Daoy (cell line): ENCODE data around the gene UFD1. TPM values are rescaled to one million over a fixed set of nuclear protein-coding genes. Genes with fewer than 3 reads are reported as not detected.

Source experiments
- DNase-seq: peaks from one replicate; pipeline ENCODE4 v3.0.0-alpha.2; 2015; ENCODE audit warnings: low read depth
- total RNA-seq: library from RNA; depleted of rRNA; stranded (reverse); fragments of >200 nt; shearing (Covaris generic); gene quantifications from 2 replicates; pipeline ENCODE4 v1.2.3, GENCODE V29; 2014

UFD1 gene
- total RNA-seq, 1 experiment from 2014 or later: 144 TPM

- no peak for DNase-seq
Observed at GRCh38 chr22:19471572-19471971, 7.4 kb downstream of the UFD1 start.

GRCh38 chr22:19470010-19470409, 9.0 kb downstream of the UFD1 start:
- DNase-seq: no peak

DNA sequence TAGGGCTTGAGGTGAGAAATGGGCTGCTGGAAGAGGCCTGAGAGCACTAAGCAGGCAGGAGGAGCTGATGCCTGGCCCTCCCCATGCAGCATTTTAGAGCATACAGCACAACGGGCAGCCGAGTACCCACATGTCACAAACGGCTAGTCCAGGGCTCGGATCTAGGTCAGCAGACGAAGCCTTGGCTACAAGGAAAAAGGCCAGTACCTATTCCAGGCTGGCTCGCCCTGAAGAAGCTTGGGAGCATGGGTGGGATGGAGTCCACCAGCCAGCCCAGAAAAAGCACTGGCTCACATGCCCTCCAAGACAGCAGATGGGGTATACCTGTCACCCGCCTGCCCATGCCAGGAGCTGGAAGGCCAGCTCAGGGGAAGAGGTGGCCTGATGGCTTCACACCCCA, 9.6 kb downstream of the UFD1 start:
- no peak for DNase-seq

GRCh38 chr22:19467912-19468311, 11.1 kb downstream of the UFD1 start:
- DNase-seq: no peak

- no peak for DNase-seq
Observed at GRCh38 chr22:19466848-19467752, 11.9 kb downstream of the UFD1 start.

- no peak for DNase-seq
Observed at GRCh38 chr22:19466126-19466716, 12.8 kb downstream of the UFD1 start.

DNA sequence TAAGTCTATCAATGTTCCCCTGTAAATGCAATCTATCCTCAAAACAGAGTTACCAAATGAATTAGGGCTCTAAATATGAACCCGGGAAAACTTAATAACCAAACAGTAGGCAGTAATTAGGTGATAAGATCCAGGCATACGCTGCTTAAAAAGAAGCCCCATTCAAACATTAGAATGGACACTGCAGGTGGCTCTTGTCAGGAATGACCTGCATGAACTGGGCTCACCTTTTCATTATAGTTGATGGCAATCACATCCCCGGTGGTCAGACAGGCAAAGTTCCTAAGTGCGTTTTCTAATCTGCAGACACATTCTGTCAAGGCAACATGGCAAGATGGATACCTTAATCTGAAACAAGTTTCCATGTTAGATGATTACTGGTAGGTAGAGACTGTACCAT, 14.0 kb downstream of the UFD1 start:
- no peak for DNase-seq

DNA sequence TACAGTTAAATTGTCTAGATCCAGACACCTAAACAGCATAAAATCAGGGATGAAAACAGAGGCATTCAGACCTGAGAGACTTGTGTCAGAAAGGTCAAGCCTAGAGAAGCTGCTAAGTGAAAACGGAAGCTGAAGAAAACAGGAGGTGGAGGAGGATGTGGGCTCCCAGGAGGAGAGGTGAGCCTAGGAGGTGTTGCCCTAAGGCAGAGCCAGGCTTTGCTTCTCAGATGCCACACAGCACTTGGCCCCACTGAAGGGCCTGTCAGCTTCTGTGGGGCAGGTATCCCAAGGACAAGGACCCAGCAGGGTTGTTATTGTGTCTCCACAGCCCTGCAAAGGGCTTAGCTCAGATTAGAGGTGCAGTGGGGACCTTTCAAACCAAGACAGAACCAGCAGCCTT, 14.4 kb downstream of the UFD1 start:
- no peak for DNase-seq

- no peak for DNase-seq
Observed at GRCh38 chr22:19463491-19464469, 15.2 kb downstream of the UFD1 start.

GRCh38 chr22:19463008-19463407, 16.0 kb downstream of the UFD1 start:
- no peak for DNase-seq

DNA sequence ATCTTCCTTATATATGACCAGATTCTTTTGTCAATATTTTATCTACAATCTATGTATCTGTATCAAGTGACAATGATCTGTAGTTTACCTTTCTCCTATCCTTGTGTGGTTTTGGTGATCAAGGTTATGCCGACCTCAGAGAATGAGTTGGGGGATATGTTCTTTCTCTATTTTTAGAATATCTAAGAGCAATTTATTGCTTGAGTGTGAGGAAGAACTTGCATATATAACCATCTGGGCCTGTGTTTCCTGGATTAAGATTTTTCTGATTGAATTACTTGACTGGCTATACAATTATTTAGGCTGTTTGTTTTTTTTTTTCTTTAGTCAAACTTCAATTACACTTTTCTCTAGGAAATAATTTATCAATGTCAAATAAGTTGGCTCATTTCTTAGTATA, 17.5 kb downstream of the UFD1 start:
- no peak for DNase-seq

DNA sequence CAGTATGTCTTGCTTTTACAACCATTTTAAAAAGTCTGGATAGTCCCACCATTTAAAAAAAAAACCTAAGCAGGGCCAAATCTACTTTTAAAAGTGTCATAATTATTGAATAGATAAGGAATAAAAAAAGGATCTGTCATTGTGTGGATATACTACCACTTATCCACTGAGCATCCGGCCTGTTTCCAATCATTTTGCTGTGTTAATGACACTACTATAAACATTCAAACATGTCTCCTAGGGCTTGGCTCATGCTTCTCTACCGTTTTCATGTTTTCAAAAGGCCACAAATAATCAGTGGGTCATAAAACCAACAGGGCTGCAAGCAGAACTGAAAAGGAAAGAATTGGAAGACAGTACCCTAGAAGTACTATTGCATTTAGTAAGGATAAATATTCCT, 19.0 kb downstream of the UFD1 start:
- no peak for DNase-seq

- no peak for DNase-seq
Observed at GRCh38 chr22:19457828-19458428, 21.1 kb downstream of the UFD1 start.

DNA sequence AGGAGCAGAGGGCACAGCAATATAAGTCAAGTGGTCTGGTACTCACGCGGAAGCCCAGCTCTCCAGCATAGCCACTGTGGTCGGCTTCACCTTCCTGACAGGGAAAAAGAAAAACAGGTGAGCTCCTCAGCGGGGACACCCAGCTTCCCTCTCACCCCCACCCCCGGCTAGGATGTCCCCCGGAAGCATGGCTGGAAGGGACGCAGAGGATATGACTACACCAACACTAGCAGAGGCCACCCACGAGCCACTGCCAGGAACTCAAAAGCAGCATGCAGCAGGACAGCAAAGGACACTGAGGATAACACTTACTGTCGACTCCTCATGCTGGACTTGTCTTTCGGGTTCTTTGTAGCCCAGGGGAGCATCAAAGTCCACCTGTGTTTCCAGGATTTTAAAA, 22.5 kb downstream of the UFD1 start:
- no peak for DNase-seq

DNA sequence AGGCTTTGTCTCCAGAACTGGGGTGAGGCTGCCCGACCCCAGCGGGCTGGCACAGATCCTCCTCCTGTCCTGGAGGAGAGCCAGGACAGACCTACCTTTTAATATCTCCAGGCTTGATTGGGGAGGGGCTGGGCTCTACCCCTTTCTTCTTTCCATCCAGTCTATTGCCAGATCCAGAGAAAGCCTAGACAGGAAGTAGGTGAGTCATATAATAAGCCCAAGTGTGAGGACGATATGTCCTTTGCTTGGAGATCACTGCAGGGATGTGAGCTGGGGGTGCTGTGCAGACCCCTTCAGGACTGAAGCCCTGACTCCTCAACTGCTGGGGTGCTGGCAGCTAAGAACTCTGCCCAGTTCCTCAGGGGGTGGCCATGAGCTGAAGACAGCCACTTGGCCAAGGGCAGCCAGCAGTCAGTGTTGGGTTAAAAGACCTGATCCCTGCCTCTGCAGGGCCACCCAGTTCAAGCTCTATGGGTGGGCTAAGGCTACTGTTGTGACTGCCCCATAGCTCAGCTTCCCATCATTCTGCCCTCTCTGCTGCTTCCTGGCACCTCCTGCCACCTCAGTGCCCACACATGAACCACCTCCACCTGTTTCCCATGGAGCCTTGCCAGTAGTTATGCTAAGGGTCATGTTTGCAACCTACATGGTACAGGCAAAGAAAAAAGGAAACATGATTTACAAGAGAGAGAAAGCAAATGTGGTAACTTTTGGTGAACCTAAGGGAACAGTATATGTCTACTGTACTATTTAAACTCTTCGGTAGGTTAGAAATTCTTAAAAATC, 23.2 kb downstream of the UFD1 start:
- no peak for DNase-seq

- DNase-seq: no peak
Observed at GRCh38 chr22:19455033-19455432, 24.0 kb downstream of the UFD1 start.

DNA sequence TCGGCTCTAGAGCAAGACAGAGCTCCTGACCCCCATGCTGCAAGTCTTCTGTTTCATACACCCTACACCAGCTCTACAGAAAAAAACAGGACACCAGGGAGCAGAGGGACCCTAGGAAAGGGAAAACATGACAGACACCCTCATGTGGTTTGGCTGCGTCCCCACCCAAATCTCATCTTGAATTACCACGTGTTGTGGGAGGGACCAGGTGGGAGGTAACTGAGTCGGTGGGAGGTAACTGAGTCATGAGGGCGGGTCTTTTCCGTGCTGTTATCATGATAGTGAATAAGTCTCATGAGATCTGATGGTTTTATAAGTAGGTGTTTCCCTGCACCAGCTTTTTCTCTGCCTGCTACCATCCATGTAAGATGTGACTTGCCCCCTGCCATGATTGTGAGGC, 24.8 kb downstream of the UFD1 start:
- DNase-seq: no peak

DNA sequence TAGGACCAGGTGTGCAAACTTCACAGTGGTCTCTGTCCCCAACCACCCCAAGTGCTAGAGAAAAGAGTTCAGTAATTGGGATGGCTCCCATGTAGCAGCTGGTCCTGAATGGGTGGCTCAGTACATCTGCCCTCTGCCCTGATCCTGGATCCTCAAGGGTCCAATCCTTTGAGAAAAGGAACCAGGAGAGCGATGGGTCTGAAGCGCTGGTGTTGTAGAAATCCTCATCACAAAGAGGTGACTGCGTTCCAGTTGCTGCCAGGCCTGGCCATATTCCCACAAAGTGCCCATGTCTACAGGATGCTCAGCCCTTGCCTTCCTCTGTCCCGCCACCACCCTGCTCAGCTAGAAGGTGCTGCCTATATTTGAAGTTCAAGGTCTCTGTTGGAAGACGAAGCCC, 25.3 kb downstream of the UFD1 start:
- no peak for DNase-seq

GRCh38 chr22:19451570-19451969, 27.4 kb downstream of the UFD1 start:
- DNase-seq: no peak

DNA sequence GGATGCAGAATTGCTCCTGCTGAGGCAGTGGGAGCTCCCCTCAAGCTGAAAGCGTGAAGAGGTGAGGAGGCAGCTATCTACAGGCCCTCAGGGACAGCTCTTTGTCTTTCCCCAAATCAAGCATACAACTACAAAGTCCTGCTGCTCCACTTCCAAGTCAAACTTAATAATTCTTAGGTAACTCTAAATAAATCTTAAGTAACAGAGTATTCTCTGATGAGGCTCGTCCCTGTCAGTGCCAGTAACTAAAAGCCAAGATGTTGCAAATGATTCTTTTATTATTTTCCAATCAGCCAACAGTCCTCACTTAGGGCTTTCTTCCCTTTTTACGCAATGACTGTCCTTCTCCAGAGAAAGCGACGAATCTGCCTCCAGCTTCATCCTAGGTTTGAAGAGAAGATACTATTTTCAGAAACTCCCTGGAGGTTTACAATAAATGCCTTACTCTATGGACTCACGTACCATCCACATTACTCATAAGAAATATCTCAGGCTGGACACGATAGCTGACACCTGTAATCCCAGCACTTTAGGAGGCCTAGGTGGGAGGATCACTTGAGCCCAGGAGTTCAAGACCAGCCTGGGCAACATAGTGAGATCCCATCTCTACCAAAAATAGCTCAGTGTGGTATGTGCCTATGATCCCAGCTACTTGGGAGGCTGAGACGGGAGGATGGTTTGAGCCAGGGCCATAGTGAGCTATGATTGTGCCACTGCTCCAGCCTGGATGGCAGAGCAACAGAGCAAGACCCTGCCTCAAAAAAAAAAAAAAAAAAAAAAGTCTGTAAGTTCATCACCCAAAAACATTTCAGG, 28.4 kb downstream of the UFD1 start:
- no peak for DNase-seq
